Measurements from ENCODE around the gene CETN2. TPM values are rescaled to one million over a fixed set of nuclear protein-coding genes. Genes with fewer than 3 reads are reported as not detected.
"Not testable (repeated sequence)": the region's sequence is repeated elsewhere in the genome, so short reads cannot be mapped to it uniquely, and the experiment has no call there.

Gene CETN2
- total RNA-seq, 3 donors from 2014 or later, result 8.6 to 9.8 (median 9.6) TPM

GRCh38 chrX:152819266-152819665 lies 11.3 kb downstream of the CETN2 start:
- DNase-seq, result no peak
- Mint-ChIP-seq H3K4me1 (ENCODE audit: low read depth) (no peaks in the 10 kb centered on the region), H3K27me3 (ENCODE audit: low read depth) (peaks cover 6% of the 10 kb centered on the region), H3K4me3 (no peak overlapping the region), H3K36me3 (ENCODE audit: insufficient read depth) (no peaks in the 10 kb centered on the region), H3K9me3 (no peaks in the 10 kb centered on the region)
- ATAC-seq, result no peak

DNA sequence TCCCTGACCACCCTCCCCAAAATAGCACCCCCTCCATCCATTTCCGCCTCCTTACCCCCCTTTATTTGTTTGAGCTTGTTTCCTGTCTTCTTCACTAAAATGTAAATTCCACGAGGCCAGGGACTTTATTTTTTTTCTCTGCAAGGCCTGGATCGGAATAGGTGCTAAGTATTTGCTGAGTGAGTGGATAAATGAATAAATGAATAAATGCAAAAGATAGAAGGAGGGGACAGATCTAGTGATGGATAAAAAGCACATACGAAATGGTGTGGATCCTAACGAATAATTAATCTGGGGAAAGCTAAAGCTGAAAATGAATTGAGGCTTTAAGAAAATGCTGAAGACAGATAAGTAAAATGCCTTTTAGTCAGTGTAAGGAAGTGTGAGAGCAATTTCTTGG lies 12.2 kb downstream of the CETN2 start:
- H3K4me1 Mint-ChIP-seq (ENCODE audit: low read depth), result no peaks in the 10 kb centered on the region
- ATAC-seq, result no peak

DNA sequence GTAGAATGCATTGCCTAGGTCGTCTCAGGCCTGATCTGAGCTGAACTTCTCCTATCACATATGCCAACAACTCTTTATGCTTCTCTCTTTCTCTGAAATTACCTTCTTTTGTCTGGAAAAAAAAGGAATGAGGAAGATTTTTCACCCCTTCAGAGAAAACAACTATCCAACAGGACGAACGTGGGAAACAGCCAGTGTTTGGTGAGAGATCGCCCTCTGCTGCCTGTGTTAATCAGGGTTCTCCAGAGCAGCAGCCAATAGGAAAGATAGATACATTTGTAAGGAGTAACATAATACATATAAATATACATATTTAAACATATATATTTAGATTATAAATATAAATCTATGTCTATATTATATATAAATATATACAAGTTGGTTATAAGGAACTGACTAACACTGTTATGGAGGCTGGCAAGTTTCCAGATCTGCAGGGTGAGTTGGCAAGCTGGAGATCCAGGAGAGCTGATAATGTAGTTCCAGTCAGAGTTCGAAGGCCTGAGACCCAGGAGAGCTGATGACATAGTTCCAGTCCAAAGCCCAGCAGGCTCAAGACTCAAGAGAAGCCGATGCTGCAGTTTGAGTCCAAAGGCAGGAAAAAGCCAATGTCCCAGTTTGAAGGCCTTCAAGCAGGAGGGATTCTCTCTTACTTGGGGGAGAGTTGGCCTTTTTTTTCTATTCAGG lies 13.3 kb downstream of the CETN2 start:
- H3K4me1 Mint-ChIP-seq (ENCODE audit: low read depth), result peaks cover 3% of the 10 kb centered on the region
- no peak for ATAC-seq
- H3K9me3 Mint-ChIP-seq, result no peaks in the 10 kb centered on the region
- peaks cover 6% of the 10 kb centered on the region for H3K27me3 Mint-ChIP-seq (ENCODE audit: low read depth)
- H3K36me3 Mint-ChIP-seq (ENCODE audit: insufficient read depth), result no peaks in the 10 kb centered on the region
- H3K4me3 Mint-ChIP-seq, result no peak overlapping the region
- DNase-seq, result no peak

More for the DNA sequence above, 12.2 kb downstream of the CETN2 start:
- DNase-seq, result no peak
- peaks cover 6% of the 10 kb centered on the region for H3K27me3 Mint-ChIP-seq (ENCODE audit: low read depth)
- no peak overlapping the region for H3K4me3 Mint-ChIP-seq
- H3K9me3 Mint-ChIP-seq, result no peaks in the 10 kb centered on the region
- H3K36me3 Mint-ChIP-seq (ENCODE audit: insufficient read depth), result no peaks in the 10 kb centered on the region

- Mint-ChIP-seq H3K9me3 (no peaks in the 10 kb centered on the region), H3K36me3 (ENCODE audit: insufficient read depth) (no peaks in the 10 kb centered on the region), H3K4me1 (ENCODE audit: low read depth) (peaks cover 3% of the 10 kb centered on the region), H3K27me3 (ENCODE audit: low read depth) (no peaks in the 10 kb centered on the region), H3K4me3 (no peak overlapping the region)
- no peak for DNase-seq
- no peak for ATAC-seq
Measured at GRCh38 chrX:152814048-152814447, 16.5 kb downstream of the CETN2 start.

DNA sequence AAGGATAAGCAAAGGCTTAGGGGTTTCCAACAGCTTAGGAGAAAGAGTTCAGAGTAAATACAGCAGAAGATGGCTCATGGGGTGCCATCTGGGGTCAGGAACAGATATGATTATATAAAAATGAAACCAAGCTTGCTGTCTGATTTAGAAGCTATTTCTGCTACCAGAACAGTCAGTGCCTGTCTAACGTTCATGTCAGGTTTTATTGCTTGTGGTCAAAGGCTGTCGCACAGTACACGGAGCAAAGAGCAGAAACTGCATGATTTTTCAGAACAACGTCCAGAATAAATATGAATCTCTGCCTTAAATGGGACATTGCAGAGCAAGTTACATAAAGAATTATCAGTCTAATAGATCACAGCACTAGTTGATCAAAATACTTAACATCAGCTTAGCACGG lies 17.4 kb downstream of the CETN2 start:
- H3K9me3 Mint-ChIP-seq, result no peaks in the 10 kb centered on the region
- no peaks in the 10 kb centered on the region for H3K27me3 Mint-ChIP-seq (ENCODE audit: low read depth)
- ATAC-seq (no peak), DNase-seq (no peak)
- no peaks in the 10 kb centered on the region for H3K36me3 Mint-ChIP-seq (ENCODE audit: insufficient read depth)
- peaks cover 3% of the 10 kb centered on the region for H3K4me1 Mint-ChIP-seq (ENCODE audit: low read depth)
- no peak overlapping the region for H3K4me3 Mint-ChIP-seq

DNA sequence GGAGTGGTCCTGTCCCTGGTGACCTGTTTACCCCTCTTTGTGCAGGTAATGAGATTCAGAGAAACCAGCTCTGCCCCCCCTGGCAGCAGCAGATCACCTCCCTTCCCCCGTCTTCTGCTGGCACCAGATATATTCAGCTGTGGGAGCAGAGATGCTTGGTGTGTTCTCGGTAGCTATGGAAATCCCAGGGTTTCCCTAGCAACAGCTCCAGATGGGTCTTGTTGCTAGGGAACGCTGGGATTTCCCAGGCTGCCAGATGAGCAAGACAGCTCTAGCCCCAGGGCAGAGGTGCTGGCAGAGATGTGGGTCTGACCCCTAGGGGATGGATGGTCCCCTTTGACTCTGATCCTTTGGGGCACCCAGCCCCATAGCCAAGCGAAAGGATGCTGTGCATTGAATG lies 20.2 kb downstream of the CETN2 start:
- Mint-ChIP-seq H3K4me3 (no peak overlapping the region), H3K27me3 (ENCODE audit: low read depth) (peaks cover 7% of the 10 kb centered on the region), H3K36me3 (ENCODE audit: insufficient read depth) (no peaks in the 10 kb centered on the region), H3K9me3 (no peaks in the 10 kb centered on the region), H3K4me1 (ENCODE audit: low read depth) (peaks cover 3% of the 10 kb centered on the region)
- ATAC-seq, result no peak
- DNase-seq, result no peak

GRCh38 chrX:152806035-152806434 lies 24.5 kb downstream of the CETN2 start:
- peaks cover 14% of the 10 kb centered on the region for H3K27me3 Mint-ChIP-seq (ENCODE audit: low read depth)
- no peaks in the 10 kb centered on the region for H3K36me3 Mint-ChIP-seq (ENCODE audit: insufficient read depth)
- ATAC-seq, result no peak

GRCh38 chrX:152798945-152799344 lies 31.6 kb downstream of the CETN2 start:
- no peak overlapping the region for H3K4me3 Mint-ChIP-seq
- no peak for ATAC-seq
- peaks cover 7% of the 10 kb centered on the region for H3K27me3 Mint-ChIP-seq (ENCODE audit: low read depth)
- H3K36me3 Mint-ChIP-seq (ENCODE audit: insufficient read depth), result no peaks in the 10 kb centered on the region
- DNase-seq, result no peak
- H3K9me3 Mint-ChIP-seq, result no peaks in the 10 kb centered on the region
- H3K4me1 Mint-ChIP-seq (ENCODE audit: low read depth), result no peaks in the 10 kb centered on the region

More at GRCh38 chrX:152806035-152806434, 24.5 kb downstream of the CETN2 start:
- DNase-seq, result no peak
- Mint-ChIP-seq H3K4me3 (no peak overlapping the region), H3K9me3 (no peaks in the 10 kb centered on the region), H3K4me1 (ENCODE audit: low read depth) (no peaks in the 10 kb centered on the region)

DNA sequence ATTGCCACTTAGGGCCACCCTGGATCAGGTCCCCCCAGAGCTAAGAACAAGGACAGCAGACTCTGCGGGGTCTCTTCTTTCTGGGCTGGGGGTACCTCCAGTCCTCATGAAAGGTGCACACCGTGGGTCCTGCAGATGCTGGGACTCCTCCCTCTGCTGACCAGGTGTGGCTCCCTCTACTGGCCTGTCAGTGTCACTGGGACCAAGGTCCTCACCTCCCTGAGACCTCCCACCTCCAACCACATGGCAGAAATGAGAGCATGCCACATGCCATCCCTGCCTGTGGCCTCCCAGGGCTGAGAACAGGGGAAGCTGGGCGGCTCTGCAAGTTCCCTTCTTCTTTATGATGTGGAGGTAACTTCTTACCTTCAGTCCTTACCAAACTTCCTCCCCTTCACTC lies 43.5 kb downstream of the CETN2 start:
- not testable (repeated sequence) for H3K36me3 Mint-ChIP-seq (ENCODE audit: insufficient read depth); DNase-seq; H3K4me3 Mint-ChIP-seq; H3K9me3 Mint-ChIP-seq; H3K27me3 Mint-ChIP-seq (ENCODE audit: low read depth); H3K4me1 Mint-ChIP-seq (ENCODE audit: low read depth)
- ATAC-seq, result peak; percentile 30 to 58

Other genes starting within 250 kb of the CETN2 start
- not detected for gene GABRQ, start 192.9 kb downstream of the CETN2 start, total RNA-seq
- gene MAGEA3, start 132.0 kb downstream of the CETN2 start, total RNA-seq, result under 1 TPM in 1 of 3 donors, not detected in 2; 0.16 TPM
- gene CSAG2, start 121.5 kb downstream of the CETN2 start, total RNA-seq, result not detected
- gene MAGEA2B, start 116.1 kb downstream of the CETN2 start, total RNA-seq, result not detected
- gene CSAG1, start 97.0 kb downstream of the CETN2 start, total RNA-seq, result not detected
- not detected for gene MAGEA12, start 97.0 kb downstream of the CETN2 start, total RNA-seq
- gene MAGEA2, start 76.9 kb downstream of the CETN2 start, total RNA-seq, result not detected
- gene CSAG3, start 71.5 kb downstream of the CETN2 start, total RNA-seq, result not detected
- gene MAGEA6, start 61.1 kb downstream of the CETN2 start, total RNA-seq, result not detected
- 10 to 100 TPM; 18.3 to 21.4 (median 18.7) TPM for gene NSDHL, start 306 bp upstream of the CETN2 start, total RNA-seq
- gene ZNF185, start 67.3 kb upstream of the CETN2 start, total RNA-seq, result under 1 TPM; 0.53 to 0.68 (median 0.61) TPM
- gene PNMA5, start 163.4 kb upstream of the CETN2 start, total RNA-seq, result not detected
- gene PNMA3, start 225.7 kb upstream of the CETN2 start, total RNA-seq, result 1 to 10 TPM in 1 of 3 donors, under 1 TPM in 2; 0.91 to 1.2 (median 0.95) TPM
- 1 to 10 TPM; 1.1 to 2.0 (median 1.3) TPM for gene PNMA6A, start 241.7 kb upstream of the CETN2 start, total RNA-seq